ENCODE data around the gene TMEM208.

The TMEM208 gene

DNA sequence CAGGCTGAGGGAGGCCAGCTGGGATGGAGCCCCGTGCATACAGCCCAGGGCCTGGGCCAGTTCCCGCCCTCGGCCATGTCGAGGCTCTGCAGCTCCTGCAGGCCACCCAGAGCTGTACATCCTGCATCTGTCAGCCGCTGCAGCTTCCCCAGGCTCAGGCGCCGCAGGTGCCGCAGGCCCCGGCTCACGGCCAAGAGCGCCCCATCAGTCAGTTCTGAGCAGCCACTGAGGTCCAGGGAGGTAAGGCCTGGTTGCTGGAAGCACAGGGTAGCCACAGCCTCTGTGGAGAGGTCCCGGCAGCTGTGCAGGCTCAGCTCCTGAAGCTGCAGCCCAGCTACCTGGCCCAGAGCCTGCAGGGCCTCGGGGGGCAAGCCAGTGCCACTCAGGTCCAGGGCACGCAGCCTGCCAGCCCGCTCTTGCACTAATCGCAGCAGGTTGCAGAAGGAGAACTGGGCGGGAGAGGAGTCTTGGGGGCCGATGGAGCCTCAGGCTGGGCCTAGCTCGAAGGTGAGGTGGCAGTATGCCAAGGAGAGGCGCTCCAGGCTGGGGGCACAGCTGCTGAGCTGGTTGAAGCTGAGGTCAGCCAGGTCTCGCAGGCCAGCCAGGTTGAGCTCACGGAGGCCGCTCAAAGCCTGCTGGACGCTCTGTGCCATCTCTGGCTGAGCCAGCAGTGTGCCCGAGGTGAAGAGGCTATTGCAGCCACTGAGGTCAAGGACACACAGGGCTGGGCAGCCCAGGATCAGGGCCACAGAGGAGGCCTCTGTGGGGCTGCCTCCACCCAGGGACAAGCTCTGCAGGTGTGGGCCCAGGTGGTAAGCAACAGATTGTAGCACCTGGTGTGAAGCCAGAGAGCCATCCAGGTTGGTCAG, 16.6 kb upstream of the TMEM208 start:
- DNase-seq: no peak

DNA sequence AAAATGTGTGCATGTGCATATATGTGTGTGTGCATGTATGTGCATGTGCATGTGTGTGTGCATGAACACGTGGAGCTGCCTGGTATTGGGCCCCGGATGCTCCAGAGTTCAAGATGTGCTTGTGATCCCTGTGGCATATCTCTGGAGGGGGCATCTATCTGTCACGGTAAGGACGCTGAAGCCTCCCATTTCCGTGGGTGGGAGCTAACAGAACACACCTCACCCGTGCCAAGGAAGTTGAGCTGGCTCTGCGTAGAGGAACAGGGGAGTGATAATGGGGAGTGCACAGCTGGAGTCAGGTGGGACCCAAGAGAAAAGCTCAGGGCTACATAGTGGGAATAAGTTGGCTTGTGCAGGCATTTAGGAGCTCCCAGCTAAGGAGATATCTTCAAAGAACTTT, 15.3 kb upstream of the TMEM208 start:
- DNase-seq: no peak

DNA sequence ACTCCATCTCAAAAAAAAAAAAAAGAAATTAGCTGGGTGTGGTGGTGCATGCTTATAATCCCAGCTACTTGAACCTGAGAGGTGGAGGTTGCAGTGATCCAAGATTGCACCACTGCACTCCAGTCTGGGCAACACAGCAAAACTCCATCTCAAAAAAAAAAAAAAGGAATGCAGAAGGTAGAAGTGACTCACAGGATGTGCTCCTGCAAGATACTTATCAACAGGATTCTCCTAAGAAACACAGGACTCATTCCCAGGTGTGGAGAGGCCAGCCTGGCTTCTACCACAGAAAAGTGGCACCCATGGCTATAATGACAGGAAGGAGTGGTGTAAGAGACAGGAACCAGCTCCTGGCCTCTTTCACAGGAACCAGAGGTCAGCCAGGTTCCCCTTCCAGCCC, 14.2 kb upstream of the TMEM208 start:
- no peak for DNase-seq

DNA sequence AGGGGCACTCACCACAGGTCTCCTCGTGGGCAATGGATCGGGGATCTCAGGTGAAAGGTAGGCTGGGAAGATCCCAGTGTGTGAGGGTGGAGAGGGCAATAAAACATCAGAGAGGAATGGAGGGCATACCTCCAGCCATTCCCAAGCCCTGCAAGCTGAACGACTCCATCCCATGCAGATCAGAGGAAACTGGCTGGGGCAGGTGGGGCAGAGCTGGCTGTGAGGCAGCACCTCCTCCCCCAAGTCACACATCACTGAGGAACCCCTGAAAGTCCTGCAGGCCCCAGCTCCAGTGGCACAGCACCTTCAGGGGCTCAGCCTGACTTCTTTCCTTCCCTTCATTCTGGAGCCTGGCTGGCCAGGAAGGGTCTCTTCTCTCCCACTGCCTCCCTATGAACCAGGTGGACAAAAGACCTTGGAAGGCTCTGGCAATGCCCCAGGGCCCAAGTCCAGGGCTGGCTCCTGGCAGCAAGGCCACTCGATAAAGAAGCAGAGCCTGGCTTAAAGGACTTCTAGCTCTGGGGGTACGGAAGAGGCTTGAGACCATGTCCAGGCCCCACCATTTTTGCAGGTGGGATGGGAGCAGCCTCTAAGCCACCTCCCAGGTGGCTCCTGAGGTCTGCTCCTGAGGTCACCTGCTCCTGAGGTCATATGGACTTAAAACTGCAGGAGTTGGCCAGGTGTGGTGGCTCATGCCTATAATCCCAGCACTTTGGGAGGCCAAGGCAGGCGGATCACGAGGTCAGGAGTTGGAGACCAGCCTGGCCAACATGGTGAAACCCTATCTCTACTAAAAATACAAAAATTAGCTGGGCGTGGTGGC, 13.5 kb upstream of the TMEM208 start:
- DNase-seq: no peak

DNA sequence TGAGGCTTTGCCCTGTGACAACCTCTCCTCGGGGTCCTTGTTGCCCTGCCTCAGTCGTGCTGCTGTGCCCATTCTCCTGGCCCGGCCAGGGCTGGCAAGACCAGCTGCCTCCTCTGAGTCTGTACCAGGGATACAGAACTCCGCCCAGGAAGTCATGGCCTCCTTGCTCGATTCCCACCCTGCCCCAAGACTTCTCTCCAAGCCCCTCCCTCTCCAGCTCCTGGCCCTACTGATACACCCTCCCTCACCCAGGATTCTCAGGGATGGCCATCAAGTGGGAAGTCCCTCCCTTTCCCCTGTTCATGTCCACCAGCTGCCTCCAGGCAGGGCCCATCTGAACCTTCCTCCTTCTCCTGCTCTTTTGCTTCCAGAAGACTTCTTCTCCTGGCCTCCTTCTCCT, 11.2 kb upstream of the TMEM208 start:
- DNase-seq: no peak

DNA sequence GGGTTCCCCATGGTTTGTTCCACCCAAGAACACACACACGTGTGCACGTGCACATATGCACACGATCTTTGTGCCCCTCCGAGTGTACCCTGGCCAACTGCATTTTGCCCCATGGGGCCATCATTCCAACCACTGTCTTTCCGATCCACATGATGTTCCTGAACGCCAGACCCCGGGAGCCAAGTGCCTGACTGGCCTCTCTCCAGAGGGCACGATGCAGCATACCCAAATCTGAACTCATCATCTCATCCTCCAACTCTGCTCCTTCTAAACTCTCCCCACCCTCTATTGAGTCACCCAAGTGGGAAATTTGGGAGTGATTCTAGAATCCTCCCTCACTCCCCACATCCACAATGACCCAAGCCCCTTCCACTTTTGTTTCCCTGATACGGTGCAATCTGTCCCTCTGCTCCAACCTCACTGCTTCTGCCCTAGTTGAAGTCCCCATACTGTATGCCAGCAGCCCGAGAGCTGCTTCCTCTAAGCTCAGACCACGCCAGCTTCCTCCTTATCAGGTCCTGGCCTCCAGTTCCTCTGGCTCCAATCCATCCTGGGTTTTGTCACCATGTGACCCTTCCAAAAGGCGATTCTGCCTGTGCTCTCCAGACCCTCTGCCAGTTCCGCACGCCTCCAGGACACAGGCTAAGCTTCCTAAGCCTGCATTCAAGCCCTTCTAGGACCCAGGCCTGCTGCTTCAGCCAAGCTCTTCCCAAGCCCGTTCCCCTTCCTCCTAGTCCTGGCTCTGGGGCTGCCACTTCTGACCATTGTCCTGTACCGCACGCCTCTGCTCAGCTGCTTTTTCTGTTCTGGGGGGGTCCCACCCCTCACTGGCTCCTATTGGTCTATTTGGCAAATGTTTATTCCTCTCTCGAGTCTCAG, 10.1 kb upstream of the TMEM208 start:
- DNase-seq: peak; percentile 65

DNA sequence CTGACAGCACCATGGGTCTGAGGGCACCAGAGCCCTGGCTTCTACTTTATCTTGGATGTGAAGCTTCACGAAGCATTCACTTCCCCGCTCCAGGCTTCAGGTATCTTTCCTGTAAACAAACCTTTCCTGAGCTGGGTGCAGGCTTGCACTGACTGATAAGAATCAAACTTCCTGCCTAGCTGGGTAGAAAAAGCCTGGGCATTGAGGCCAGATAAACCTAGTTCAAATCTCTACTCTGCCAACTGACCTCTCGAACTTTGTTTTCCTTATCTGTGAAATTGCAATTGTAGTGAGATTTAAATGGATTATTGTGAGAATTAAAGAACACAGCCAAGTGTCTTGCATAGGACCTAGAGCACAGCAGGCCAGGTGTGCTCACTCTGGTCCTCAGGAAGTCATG, 2.9 kb upstream of the TMEM208 start:
- DNase-seq: no peak

DNA sequence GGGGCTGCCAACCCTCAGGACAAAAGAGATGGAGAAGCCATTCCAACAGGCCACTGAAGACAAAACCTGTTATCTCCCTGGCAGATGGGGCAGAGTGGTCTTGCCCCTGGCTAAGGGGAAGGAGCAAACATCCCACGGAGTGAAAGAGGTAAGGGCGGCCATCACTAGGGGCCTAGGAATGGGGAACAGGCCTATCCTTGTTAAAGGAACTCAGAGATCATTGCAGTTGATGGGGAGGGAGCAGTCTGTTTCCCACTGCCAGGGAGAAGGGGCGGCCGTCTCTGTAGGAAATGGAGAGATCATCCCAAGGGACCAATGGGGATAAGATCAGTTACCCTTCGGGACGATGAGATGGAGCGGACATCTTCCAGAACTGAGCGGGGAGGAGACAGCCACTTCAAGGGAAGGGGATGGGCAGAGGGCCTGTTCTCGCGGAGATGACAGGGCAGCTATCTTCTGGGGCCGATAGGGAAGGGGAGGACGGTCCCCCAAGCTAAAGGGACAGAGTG, 581 bp upstream of the TMEM208 start:
- no peak for DNase-seq

DNA sequence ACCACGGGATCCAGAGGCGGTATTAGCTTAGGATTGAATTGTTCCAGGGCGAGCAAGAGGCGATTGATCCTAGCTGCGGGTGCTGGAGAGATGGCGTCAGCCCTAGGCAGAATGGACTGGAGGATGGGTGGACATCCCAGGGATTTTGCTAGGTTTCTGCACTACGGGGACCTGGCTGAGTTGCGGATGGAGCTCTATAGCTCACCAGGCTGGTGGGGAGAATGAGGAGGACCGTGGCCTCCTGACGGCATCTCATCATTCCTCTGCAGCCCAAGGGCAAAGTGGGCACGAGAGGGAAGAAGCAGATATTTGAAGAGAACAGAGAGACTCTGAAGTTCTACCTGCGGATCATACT, 614 bp downstream of the TMEM208 start:
- no peak for DNase-seq

DNA sequence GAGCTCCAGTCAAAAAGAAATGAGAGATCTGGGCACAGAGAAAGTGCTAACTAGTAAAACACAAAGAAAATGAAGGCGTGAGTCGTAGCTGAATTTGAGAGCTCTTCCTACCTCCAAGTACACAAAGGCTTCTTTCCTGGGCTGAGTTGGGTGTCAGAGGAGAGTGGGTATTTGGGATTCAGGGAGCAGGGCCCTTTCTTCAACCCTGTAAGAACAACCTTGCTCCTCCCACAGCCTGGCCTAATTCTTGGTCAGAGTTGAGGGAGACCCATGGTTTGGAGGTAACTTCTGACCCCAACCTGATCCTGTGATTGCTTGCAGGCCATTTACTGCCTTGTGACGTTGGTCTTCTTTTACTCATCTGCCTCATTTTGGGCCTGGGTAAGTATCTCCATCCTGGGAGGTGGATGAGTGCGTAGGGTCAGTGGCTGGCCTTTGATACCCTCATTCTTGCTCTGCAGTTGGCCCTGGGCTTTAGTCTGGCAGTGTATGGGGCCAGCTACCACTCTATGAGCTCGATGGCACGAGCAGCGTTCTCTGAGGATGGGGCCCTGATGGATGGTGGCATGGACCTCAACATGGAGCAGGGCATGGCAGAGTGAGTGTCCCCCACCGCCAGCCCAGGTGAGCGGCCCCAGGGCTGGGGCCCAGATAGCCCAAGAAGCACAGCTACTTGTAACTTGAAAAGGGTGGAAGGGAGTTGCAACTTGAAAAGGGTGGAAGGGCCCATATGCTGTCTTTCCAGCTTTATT, 1.3 kb downstream of the TMEM208 start:
- no peak for DNase-seq

DNA sequence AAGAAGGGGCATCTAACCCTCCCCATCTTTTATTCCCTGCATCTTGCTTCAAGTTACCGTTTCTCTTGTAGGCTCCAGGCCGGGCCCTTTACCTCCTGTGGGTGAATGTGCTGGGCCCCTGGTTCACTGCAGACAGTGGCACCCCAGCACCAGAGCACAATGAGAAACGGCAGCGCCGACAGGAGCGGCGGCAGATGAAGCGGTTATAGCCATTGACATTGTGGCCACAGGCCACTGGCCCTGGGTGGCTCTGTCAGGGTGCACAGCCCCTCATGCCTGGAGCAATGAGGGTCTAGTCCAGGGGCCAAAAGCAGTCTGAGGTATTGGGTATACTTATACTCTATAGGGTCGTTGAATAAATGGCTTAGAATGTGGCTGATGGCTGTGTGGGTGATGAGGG, 2.0 kb downstream of the TMEM208 start:
- no peak for DNase-seq

DNA sequence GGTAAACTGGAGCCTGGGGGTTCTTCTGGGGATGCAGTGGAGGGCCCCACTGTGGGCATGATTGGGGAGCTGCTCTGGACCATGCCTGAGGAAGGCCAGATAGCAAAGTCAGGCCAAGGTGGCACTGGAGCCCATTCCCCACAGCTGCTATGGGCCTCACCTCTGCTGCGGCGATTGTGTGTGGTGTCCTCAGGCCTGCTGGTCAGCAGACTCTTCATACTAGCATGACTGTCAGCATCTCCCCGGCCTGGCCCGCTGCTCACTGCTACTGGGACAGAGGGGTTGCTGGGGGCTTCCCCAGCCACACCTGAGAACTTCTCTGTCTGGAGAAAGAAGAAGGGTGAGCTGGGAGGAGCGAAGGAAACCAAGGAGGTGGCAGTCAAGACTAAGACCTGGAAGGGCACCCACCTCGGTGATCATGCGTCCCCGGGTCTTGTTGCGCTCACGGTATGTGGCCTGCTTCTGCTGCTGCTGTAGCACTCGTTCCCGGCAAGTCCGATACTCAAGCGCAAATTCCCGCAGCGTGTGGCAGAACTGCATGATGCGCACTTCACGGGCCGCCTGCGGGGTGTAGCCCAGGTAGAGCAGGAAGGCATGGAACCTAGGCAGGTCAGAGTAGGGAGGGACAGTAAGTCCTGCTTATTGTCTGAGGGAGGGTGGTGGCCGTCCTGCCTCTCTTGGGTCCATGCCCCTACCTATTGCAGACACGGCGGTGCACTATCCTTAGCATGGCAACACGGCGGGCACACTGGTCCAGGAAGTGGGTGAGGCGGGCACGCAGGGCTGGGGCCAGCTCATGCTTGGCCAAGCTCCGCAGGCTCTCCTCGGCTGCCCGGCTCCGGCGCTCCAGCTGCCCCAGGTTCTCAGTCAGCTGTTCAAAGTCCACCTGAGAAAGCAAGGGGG, 3.2 kb downstream of the TMEM208 start:
- DNase-seq: no peak

DNA sequence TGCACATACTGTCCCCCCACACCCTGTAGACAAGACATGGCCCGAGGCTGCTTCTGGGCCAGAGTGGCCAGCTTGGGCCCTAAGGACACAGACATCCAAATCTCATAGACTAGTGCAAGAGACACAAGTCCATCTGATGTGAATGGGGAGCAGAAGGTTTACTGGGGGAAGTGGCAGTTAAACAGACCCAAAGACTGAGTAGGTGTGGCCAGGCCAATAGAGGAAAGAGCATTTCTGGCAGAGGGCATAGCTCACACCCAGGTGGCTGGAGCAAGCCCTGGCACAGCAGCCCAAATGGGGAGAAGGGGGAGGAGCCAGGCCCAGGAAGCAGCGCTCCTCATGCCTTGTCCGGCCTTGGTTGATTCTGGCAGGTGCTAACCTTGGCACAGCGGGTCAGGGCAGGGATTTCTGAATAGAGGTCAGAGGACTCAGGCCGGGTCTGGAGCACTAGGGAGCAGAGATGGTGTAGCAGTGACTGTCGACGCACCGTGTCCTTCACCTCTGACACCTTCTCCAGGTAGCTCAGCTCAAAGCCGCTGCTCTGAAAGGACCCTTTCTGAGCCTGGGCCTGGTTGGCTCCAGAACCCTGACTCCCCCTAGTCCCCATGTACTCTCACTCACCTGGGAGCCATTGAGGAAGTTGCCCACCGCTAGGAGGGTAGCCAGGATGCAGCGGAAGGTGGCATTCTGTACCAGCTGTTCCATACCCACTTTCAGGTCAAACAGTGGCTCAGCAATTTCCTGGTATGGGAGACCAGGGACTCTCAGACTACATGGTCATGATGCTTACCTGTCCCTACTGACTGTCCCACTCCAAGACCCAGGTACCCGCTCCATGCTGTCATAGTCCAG, 4.1 kb downstream of the TMEM208 start:
- no peak for DNase-seq

DNA sequence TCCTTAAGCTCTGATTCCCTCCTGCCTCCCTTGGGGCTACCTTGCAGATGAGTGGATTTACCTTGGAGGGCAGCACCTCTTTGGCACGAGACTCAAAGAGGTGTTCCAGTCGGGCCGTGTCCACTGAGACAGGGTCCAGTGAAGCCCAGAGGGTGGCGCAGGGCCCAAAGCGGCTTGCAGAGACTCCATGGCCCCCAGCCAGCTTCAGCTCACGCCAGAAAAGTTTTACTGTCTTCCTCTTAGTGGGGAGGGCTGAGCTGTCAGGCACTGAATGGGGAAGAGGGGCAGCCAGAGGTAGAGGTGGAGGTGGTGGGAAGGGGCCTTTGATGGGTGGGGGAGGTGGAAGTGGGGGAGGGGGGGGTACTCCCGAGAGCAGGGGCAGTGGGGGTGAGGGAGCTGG, 6.7 kb downstream of the TMEM208 start:
- DNase-seq: no peak

DNA sequence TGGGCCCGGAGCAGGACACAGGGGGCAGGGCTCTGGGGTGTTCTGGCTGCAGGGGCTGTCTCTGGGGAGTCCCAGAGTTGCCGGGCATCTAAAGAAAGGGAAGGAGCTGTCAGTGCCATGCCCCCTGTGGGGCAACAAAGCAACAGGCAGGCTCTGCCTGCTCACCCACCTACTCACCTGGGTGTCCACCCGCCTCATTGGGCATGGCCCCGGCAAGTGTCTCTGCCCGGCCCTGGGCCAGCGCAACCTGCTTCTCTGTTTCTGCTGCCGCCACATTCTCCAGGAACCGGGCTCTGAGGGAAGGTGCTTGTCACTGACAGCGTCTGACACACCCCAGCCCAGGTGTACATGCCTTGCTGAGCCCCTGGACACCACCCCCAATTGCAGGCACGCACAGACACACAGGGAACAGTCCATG, 7.3 kb downstream of the TMEM208 start:
- no peak for DNase-seq

DNA sequence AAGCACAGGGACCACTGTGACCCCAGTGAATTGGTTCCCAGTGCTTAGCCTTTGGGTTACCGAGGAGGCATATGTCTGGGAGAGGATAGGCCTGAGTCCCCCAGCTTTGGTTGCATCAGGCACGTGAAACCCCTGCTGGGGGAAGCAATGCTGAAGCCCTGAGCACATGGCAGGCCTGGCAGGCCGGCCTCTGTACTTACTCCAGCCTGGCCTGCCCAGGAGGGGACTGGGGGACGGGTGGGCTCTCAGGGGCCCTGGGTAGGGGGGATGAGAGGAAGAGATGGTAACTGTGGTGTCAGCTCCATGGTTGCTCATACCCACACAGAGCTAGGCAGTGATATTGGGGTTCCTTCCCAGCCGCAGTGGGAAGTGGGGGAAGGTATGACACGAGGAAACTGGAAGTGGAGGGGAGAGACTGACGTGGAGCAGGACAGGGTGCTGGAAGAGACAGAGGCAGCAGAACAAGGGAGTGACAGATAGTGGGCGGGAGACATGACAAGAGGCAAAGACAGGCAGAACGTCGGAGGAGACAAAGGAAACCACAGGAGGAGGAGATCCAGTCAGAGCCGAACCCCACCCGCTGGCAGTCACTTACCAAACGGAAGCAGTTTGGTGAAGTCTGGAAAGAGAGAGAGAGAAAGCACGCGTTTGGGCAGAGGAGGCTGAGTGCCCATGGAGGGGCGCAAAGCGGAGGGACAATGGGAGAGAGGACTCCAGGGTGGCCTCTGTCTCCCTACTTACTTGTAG, 9.1 kb downstream of the TMEM208 start:
- peak; percentile 52 for DNase-seq

DNA sequence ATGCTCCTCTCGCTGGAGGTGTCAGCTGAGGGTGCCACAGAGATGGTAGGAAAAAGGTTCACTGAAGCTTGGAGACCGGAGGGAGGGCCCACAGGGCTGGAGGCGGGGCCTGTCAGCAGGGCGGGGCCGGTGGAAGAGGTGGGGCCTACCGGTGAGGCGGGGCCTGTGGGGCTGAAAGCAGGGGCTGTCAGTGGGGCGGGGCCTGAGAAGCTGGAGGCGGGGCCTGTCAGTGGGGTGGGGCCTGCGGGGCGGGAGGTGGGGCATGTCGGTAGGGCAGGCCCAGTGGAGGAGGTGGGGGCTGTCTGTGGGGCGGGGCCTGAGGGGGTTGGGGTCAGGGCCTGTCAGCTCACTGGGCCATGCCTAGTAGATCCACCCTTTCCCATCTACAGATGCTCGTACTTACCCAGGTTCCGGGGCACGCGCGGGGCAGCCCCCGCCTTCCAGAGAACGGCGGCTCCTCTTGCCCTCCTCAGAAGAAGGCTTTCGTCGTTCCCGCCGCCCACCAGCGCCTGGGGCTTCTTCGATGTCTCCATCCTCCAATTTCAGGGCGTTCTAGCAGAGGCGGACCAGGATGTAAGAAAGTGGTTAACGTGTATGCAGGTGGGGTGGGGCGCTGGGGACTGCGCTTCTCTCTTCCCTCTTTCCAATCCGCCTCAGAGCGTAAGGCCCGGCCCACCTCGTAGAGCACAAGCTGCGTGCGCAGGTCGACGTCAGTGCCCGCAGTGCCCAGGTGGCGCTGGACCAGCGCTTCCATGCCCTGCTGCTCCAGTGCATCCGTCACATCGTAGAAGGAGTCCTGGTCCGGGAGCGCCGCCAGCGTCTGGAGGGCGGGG, 9.8 kb downstream of the TMEM208 start:
- DNase-seq: peak; percentile 75
